ENCODE results near the gene SEMA4C. TPM values are rescaled to one million over a fixed set of nuclear protein-coding genes. Genes with fewer than 3 reads are reported as not detected.

SEMA4C gene
- total RNA-seq, 1 donor from 2014 or later, result 39.1 TPM

DNA sequence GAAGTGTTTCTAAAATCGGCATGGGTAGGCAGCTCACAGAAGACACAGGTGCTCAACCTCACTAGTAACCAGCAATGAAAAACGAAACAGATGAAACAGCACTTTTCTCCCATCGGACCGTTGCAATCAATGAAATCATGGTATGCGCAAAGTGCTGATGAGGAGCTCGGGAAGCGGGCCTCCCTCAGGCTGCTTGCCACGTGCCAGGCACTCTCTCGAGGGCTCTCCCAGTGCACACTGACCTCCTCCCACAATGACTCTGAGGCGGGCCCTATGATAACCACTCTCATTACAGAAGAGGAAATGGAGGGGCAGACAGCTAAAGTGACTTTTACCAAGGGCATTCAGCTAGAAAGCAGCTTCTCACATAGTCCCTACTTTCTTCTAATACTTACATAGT lies 22.3 kb downstream of the SEMA4C start:
- Histone ChIP-seq H3K9ac (no peak overlapping the region), H3K4me1 (no peaks in the 10 kb centered on the region), H3K4me2 (no peak overlapping the region), H4K20me1 (ENCODE audit: low read depth) (no peaks in the 10 kb centered on the region), H3K27ac (no peak overlapping the region), H3K4me3 (no peak overlapping the region), H3K27me3 (no peaks in the 10 kb centered on the region), H2AFZ (replicated peaks) (no peak overlapping the region), H3K9me3 (ENCODE audit: low read depth) (no peaks in the 10 kb centered on the region), H3K36me3 (no peaks in the 10 kb centered on the region), H3K79me2 (ENCODE audit: low read depth) (no peaks in the 10 kb centered on the region), H3F3A (ENCODE audit: low read depth) (peaks cover 6% of the 10 kb centered on the region)
- TF ChIP-seq EZH2phosphoT487 (IDR thresholded peaks at IDR 0.05) (no peak), EZH2 (IDR thresholded peaks at IDR 0.05) (no peak), CTCF (IDR thresholded peaks at IDR 0.05) (no peak)
- Mint-ChIP-seq H3K9me3 (no peaks in the 10 kb centered on the region), H3K4me1 (peaks cover 14% of the 10 kb centered on the region), H3K27me3 (ENCODE audit: insufficient read depth, low read depth) (peaks cover 13% of the 10 kb centered on the region), H3K27ac (no peak overlapping the region), H3K4me3 (no peak overlapping the region), H3K36me3 (peaks cover 20% of the 10 kb centered on the region)
- no peak for DNase-seq (ENCODE audit: low spot score)

DNA sequence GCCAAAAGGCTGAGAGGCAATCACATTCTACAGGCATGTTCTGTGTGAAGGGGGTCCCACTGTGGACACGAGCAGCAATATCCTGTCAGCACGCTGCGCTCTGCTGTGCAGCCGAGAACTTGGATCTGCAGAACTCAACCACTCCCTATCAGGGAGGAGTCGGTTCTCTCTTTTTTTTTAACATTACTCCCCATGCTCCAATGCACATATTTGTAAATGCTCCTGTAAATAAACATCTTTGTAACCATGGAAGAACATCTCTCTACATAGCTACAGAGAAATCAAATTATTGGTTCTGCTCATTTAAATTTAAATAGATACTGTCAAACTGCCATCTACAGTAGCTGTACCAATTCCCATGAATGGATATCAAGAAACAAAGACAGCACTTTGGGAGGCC lies 23.1 kb downstream of the SEMA4C start:
- Histone ChIP-seq H3K27me3 (no peaks in the 10 kb centered on the region), H3K4me3 (no peak overlapping the region), H3F3A (ENCODE audit: low read depth) (peaks cover 9% of the 10 kb centered on the region), H3K9me3 (ENCODE audit: low read depth) (no peaks in the 10 kb centered on the region), H3K9ac (no peak overlapping the region), H3K36me3 (no peaks in the 10 kb centered on the region), H3K4me2 (no peak overlapping the region), H3K79me2 (ENCODE audit: low read depth) (no peaks in the 10 kb centered on the region), H3K27ac (no peak overlapping the region), H4K20me1 (ENCODE audit: low read depth) (no peaks in the 10 kb centered on the region), H2AFZ (replicated peaks) (no peak overlapping the region), H3K4me1 (peaks cover 6% of the 10 kb centered on the region)
- Mint-ChIP-seq H3K27me3 (ENCODE audit: insufficient read depth, low read depth) (peaks cover 11% of the 10 kb centered on the region), H3K4me3 (no peak overlapping the region), H3K9me3 (no peaks in the 10 kb centered on the region), H3K36me3 (peaks cover 17% of the 10 kb centered on the region), H3K4me1 (peaks cover 20% of the 10 kb centered on the region), H3K27ac (no peak overlapping the region)
- TF ChIP-seq EZH2phosphoT487 (IDR thresholded peaks at IDR 0.05), result no peak
- TF ChIP-seq CTCF (IDR thresholded peaks at IDR 0.05), result no peak
- no peak for TF ChIP-seq EZH2 (IDR thresholded peaks at IDR 0.05)
- no peak for DNase-seq (ENCODE audit: low spot score)

- no peak for TF ChIP-seq EZH2phosphoT487 (IDR thresholded peaks at IDR 0.05)
- Histone ChIP-seq H3K27ac (no peak overlapping the region), H3K36me3 (no peaks in the 10 kb centered on the region), H4K20me1 (ENCODE audit: low read depth) (no peaks in the 10 kb centered on the region), H3K9ac (no peak overlapping the region), H3K27me3 (no peaks in the 10 kb centered on the region), H3K79me2 (ENCODE audit: low read depth) (no peaks in the 10 kb centered on the region), H3K4me1 (peaks cover 7% of the 10 kb centered on the region), H3K9me3 (ENCODE audit: low read depth) (no peaks in the 10 kb centered on the region), H3K4me3 (no peak overlapping the region), H3F3A (ENCODE audit: low read depth) (peaks cover 9% of the 10 kb centered on the region), H2AFZ (replicated peaks) (no peak overlapping the region), H3K4me2 (no peak overlapping the region)
- no peak overlapping the region for H3K27ac Mint-ChIP-seq
- H3K27me3 Mint-ChIP-seq (ENCODE audit: insufficient read depth, low read depth), result peaks cover 13% of the 10 kb centered on the region
- peaks cover 17% of the 10 kb centered on the region for H3K36me3 Mint-ChIP-seq
- H3K9me3 Mint-ChIP-seq, result no peaks in the 10 kb centered on the region
- peaks cover 24% of the 10 kb centered on the region for H3K4me1 Mint-ChIP-seq
- H3K4me3 Mint-ChIP-seq, result no peak overlapping the region
- DNase-seq (ENCODE audit: low spot score), result no peak
These were observed 25.5 kb downstream of the SEMA4C start for GRCh38 chr2:96844405-96844808.

- Histone ChIP-seq H3F3A (ENCODE audit: low read depth) (peaks cover 8% of the 10 kb centered on the region), H3K4me2 (no peak within 1 kb of the TSS), H3K4me1 (peaks cover 7% of the 10 kb centered on the region), H3K27me3 (no peaks in the 10 kb centered on the region), H3K9ac (no peak within 1 kb of the TSS), H3K4me3 (no peak within 1 kb of the TSS), H3K79me2 (ENCODE audit: low read depth) (no peaks in the 10 kb centered on the region), H3K36me3 (no peaks in the 10 kb centered on the region), H2AFZ (replicated peaks) (no peak within 1 kb of the TSS), H4K20me1 (ENCODE audit: low read depth) (no peaks in the 10 kb centered on the region), H3K9me3 (ENCODE audit: low read depth) (no peaks in the 10 kb centered on the region), H3K27ac (no peak within 1 kb of the TSS)
- peaks cover 13% of the 10 kb centered on the region for H3K27me3 Mint-ChIP-seq (ENCODE audit: insufficient read depth, low read depth)
- peaks cover 17% of the 10 kb centered on the region for H3K36me3 Mint-ChIP-seq
- no peak for TF ChIP-seq EZH2 (IDR thresholded peaks at IDR 0.05)
- no peak for TF ChIP-seq EZH2phosphoT487 (IDR thresholded peaks at IDR 0.05)
- TF ChIP-seq CTCF (IDR thresholded peaks at IDR 0.05), result no peak
- H3K9me3 Mint-ChIP-seq, result no peaks in the 10 kb centered on the region
- H3K4me3 Mint-ChIP-seq, result peak within 1 kb of the TSS; percentile 46
- peaks cover 22% of the 10 kb centered on the region for H3K4me1 Mint-ChIP-seq
- peak within 1 kb of the TSS; percentile 65 for H3K27ac Mint-ChIP-seq
- no peak for DNase-seq (ENCODE audit: low spot score)
These were observed 26.2 kb downstream of the SEMA4C start, which contains the start of gene ANKRD23 for GRCh38 chr2:96843538-96844268. Gene ANKRD23, minus strand, starts transcription at chr2:96844021. Its CDS starts 29 bp downstream, at chr2:96843992.

All from neural progenitor cell (in vitro differentiated cells).